Activated naive CD8-positive, alpha-beta T cell treated with anti-CD3 and anti-CD28 coated beads, Interleukin-2, amount 10 ng/mL, durations not matched to agents 7 days and 5 days (primary cell): ENCODE results near the gene FKBP8. TPM values are rescaled to one million over a fixed set of nuclear protein-coding genes. Genes with fewer than 3 reads are reported as not detected.
A peak's percentile ranks its signal among the peaks of the same experiment; 100 is the strongest.
"Not testable (repeated sequence)": the region's sequence is repeated elsewhere in the genome, so short reads cannot be mapped to it uniquely, and the experiment has no call there.

Experiments
- ATAC-seq: fragments of 150-1000 bp; cut with Tn5 transposase; one replicate; pipeline ENCODE4 v1.10.0; 2021; ENCODE audit warnings: low read depth, moderate library complexity
- POLR2A ChIA-PET: fragments of 350-600 bp; sonication (Branson Sonifier 250); formaldehyde crosslinking; loops from one replicate; lab custom pipeline; 2021; ENCODE audit warnings: antibody characterized with exemption; lab: Charles Lee
- DNase-seq: peaks from one replicate; pipeline ENCODE4 v3.0.0; 2021
- H3K27ac Mint-ChIP-seq: one replicate; pipeline ENCODE4 v1.8.0; 2022; ENCODE audit warnings: mild to moderate bottlenecking, mixed read lengths
- H3K27me3 Mint-ChIP-seq: one replicate; pipeline ENCODE4 v1.8.0; 2022; ENCODE audit warnings: mild to moderate bottlenecking, moderate library complexity, mixed read lengths
- H3K36me3 Mint-ChIP-seq: one replicate; pipeline ENCODE4 v1.8.0; 2021; ENCODE audit warnings: mild to moderate bottlenecking, mixed read lengths
- H3K4me1 Mint-ChIP-seq: one replicate; pipeline ENCODE4 v1.8.0; 2021; ENCODE audit warnings: mixed read lengths
- H3K4me3 Mint-ChIP-seq: one replicate; pipeline ENCODE4 v1.8.0; 2022; ENCODE audit warnings: mild to moderate bottlenecking, moderate library complexity, mixed read lengths
- H3K9me3 Mint-ChIP-seq: one replicate; pipeline ENCODE4 v1.8.0; 2021; ENCODE audit warnings: mixed read lengths
- total RNA-seq, 2 experiments: library from RNA; stranded (reverse); gene quantifications; one replicate each; pipeline ENCODE4 v1.2.3, GENCODE V29; 2021

The FKBP8 gene
- total RNA-seq, result 100 to 1,000 TPM; 261 to 275 TPM

DNA sequence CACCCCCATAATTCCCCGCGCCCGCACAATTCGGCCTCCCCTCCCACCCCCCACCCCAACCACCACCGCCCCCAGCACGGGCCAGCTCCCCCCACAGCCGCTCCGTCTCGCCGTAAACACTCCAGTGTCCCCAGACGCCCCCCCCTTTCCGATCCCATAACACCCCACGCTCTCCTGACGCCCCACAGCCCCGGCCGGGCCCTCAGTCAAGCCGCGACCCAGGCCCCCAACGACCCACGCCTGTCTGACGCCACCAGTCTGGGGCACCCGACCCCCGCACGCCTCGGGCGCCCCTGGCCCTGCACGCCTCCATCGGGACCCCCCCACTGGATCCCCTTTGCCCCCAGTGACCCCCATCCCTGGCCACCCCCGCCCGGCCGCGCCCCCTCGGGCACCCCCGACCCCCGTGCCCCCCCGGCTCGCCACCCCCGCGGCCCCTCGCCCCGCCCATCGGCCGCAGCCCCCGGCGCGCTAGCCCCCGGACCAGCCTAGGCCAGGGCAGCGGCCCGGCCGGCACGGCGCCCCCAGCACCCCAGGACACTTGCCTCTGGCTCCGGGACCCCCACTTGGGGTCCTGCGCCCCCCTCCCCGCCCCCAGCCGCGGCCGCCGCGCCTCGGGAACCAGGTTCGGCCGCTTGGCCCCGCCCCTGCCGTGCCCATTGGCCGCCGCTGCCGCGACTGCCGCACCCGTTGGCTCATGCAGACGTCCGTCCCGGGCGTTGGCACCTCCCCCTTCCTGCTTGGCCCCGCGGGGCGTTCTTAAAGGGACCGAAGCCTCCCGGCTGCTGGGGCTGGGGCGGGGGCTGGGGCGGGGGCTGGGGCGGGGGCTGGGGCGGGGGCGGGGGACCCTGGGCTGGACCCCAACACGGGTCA, at the start of gene FKBP8:
TSS of gene FKBP8 (minus strand) at position 633 of the 873 bp plus-strand sequence. CDS start 1,603 bp downstream, outside the sequence.
- no peaks in the 10 kb centered on the region for H3K9me3 Mint-ChIP-seq
- H3K4me3 Mint-ChIP-seq, result peak within 1 kb of the TSS; percentile 95
- peaks cover 10% of the 10 kb centered on the region for H3K4me1 Mint-ChIP-seq
- DNase-seq (peak; percentile 96), ATAC-seq (peak; percentile 92)
- H3K27ac Mint-ChIP-seq, result peak within 1 kb of the TSS; percentile 99
- H3K27me3 Mint-ChIP-seq, result no peaks in the 10 kb centered on the region
- H3K36me3 Mint-ChIP-seq, result peaks cover 5% of the 10 kb centered on the region
- POLR2A ChIA-PET, result interaction anchor here (0.7 to 2.8 kb wide), 13 partner anchors 8 to 304 kb away, joined by 3 to 64 read pairs (median 4); partner anchors contain the start of genes ELL, KXD1, REX1BD and UBA52

DNA sequence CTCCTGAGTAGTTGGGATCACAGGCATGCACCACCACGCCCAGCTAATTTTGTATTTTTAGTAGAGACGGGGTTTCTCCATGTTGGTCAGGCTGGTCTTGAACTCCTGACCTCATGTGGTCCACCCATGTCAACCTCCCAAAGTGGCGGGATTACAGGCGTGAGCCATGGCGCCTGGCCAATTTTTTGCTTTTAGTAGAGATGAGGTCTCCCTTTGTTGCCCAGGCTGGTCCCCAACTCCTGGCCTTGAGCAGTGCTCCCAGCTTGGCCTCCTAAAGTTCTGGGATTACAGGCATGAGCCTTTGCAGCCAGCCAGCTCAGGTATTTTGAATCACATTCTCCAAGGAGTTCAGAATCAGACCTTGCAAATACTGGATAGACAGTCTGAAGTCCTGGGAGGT, 49.4 kb upstream of the FKBP8 start:
- H3K9me3 Mint-ChIP-seq, POLR2A ChIA-PET, H3K27me3 Mint-ChIP-seq, ATAC-seq, H3K27ac Mint-ChIP-seq, DNase-seq, H3K4me3 Mint-ChIP-seq, H3K36me3 Mint-ChIP-seq: not testable (repeated sequence)
- peaks cover 18% of the 10 kb centered on the region for H3K4me1 Mint-ChIP-seq

DNA sequence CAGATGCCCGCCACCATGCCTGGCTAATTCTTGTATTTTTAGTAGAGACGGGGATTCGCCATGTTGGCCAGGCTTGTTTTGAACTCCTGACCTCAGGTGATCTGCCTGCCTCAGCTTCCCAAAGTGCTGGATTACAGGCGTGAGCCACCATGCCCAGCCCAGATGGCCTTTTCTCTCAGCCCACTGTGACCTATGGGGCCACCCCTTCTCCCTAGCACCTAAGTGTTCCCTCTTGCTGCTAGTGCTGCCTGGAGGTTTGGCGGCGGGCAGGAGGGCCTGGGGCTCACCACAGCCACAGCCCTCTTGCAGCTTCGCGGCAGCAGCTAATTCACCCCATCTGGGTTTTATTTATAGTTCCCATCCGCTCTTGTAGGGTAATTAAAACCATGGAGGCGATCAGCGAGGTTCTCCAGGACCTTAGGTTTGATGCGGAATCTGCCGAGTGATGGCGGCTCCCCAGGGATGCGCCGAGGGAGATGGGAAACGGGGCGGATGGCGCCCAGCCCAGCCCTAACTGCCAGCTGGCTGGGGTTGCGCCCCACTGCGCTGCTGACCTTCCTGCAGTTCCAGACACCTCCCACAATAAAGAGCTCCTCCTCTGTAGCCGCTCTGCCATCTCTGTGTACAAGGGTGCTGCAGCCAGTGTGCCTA, 48.5 kb upstream of the FKBP8 start:
- POLR2A ChIA-PET, result no interaction called here

GRCh38 chr19:18590273-18591272, 47.2 kb upstream of the FKBP8 start:
- DNase-seq (no peak), ATAC-seq (no peak)
- Mint-ChIP-seq H3K4me3 (peak overlapping the region; percentile 93), H3K4me1 (peaks cover 27% of the 10 kb centered on the region), H3K27ac (peak overlapping the region; percentile 97), H3K27me3 (peaks cover 5% of the 10 kb centered on the region), H3K9me3 (no peaks in the 10 kb centered on the region), H3K36me3 (peaks cover 5% of the 10 kb centered on the region)
- POLR2A ChIA-PET, result interaction anchor here (3.2 to 3.4 kb wide), 2 partner anchors 32 to 241 kb away, joined by 16 to 32 read pairs; partner anchors contain the start of genes KXD1 and UPF1

More for the DNA sequence above, 48.5 kb upstream of the FKBP8 start:
- no peak for ATAC-seq
- Mint-ChIP-seq H3K36me3 (peaks cover 5% of the 10 kb centered on the region), H3K4me1 (peaks cover 21% of the 10 kb centered on the region), H3K9me3 (no peaks in the 10 kb centered on the region), H3K27me3 (peaks cover 9% of the 10 kb centered on the region), H3K27ac (no peak overlapping the region), H3K4me3 (no peak overlapping the region)
- DNase-seq, result no peak

- ATAC-seq (peak; percentile 67), DNase-seq (peak; percentile 86)
- peak overlapping the region; percentile 97 for H3K27ac Mint-ChIP-seq
- H3K27me3 Mint-ChIP-seq, result peaks cover 2% of the 10 kb centered on the region
- H3K36me3 Mint-ChIP-seq, result peaks cover 5% of the 10 kb centered on the region
- POLR2A ChIA-PET, result interaction anchor here (0.6 to 5.5 kb wide), 18 partner anchors 14 to 267 kb away, joined by 3 to 80 read pairs (median 5); partner anchors contain the start of genes ELL, FKBP8, KXD1 and SSBP4
- H3K4me3 Mint-ChIP-seq, result peak overlapping the region; percentile 93
- H3K9me3 Mint-ChIP-seq, result no peaks in the 10 kb centered on the region
- peaks cover 31% of the 10 kb centered on the region for H3K4me1 Mint-ChIP-seq
Measured at GRCh38 chr19:18589380-18590272, 46.3 kb upstream of the FKBP8 start.

GRCh38 chr19:18588611-18589379, 45.4 kb upstream of the FKBP8 start, which contains the start of gene REX1BD:
Gene REX1BD, plus strand, starts transcription at chr19:18588798. Its CDS starts 4 bp downstream, at chr19:18588802.
- DNase-seq (peak; percentile 90), ATAC-seq (peak; percentile 79)
- Mint-ChIP-seq H3K36me3 (peaks cover 5% of the 10 kb centered on the region), H3K27ac (peak within 1 kb of the TSS; percentile 97), H3K9me3 (no peaks in the 10 kb centered on the region), H3K27me3 (peaks cover 4% of the 10 kb centered on the region), H3K4me3 (peak within 1 kb of the TSS; percentile 93), H3K4me1 (peaks cover 33% of the 10 kb centered on the region)
- POLR2A ChIA-PET, result interaction anchor here (0.6 to 5.5 kb wide), 22 partner anchors 13 to 930 kb away, joined by 3 to 80 read pairs (median 5); partner anchors contain the start of genes COMP, ELL, FKBP8 and KXD1

DNA sequence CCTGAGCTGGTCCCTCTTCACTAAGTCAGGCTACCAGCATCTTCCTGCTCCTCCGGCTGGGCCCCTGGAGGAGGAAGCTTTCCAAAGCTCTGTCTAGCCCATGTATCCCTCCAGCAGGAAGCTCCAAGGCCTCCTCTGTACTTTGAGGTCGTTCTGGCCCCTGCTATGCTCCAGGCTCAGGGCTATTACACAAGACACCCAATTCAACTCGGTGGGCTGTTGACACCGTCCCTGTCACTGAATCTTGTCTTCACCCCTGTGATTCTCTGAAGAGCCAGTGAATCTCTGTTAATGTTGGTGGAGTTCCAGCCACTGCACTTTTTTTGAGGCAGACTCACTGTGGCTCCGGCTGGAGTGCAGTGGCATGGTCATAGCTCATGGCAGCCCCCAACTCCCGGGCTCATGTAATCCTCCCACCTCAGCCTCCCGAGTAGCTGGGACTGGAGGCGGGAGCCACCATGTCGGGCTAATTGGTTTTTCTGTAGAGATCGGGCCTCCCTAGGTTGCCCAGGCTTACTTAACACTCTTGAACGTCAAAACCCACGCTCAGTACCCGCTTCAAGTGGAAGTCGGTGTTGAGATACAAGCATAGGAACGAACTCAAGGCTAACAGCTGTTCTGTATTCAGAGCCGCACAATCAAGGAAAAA, 44.7 kb upstream of the FKBP8 start:
- Mint-ChIP-seq H3K4me1 (peaks cover 31% of the 10 kb centered on the region), H3K36me3 (peaks cover 5% of the 10 kb centered on the region), H3K4me3 (peak overlapping the region; percentile 93), H3K27ac (peak overlapping the region; percentile 97), H3K9me3 (no peaks in the 10 kb centered on the region), H3K27me3 (peaks cover 4% of the 10 kb centered on the region)
- POLR2A ChIA-PET, result interaction anchor here (0.6 to 5.5 kb wide), 16 partner anchors 12 to 931 kb away, joined by 3 to 80 read pairs (median 5); partner anchors contain the start of genes ELL, FKBP8, KXD1 and UBA52
- ATAC-seq (peak; percentile 11), DNase-seq (no peak)

GRCh38 chr19:18587561-18587960, 44.2 kb upstream of the FKBP8 start:
- no peak for DNase-seq
- POLR2A ChIA-PET, result interaction anchor here (0.6 to 5.5 kb wide), 10 partner anchors 10 to 501 kb away, joined by 3 to 80 read pairs (median 10); partner anchors contain the start of genes ELL, FKBP8, IL12RB1 and KXD1
- Mint-ChIP-seq H3K4me3 (peak overlapping the region; percentile 93), H3K27ac (peak overlapping the region; percentile 97), H3K9me3 (no peaks in the 10 kb centered on the region), H3K27me3 (peaks cover 4% of the 10 kb centered on the region), H3K4me1 (peaks cover 31% of the 10 kb centered on the region), H3K36me3 (peaks cover 5% of the 10 kb centered on the region)
- ATAC-seq, result no peak

- DNase-seq, result no peak
- Mint-ChIP-seq H3K4me1 (peaks cover 31% of the 10 kb centered on the region), H3K4me3 (peak overlapping the region; percentile 25), H3K36me3 (peaks cover 5% of the 10 kb centered on the region), H3K9me3 (no peaks in the 10 kb centered on the region), H3K27me3 (peaks cover 4% of the 10 kb centered on the region), H3K27ac (peak overlapping the region; percentile 42)
- POLR2A ChIA-PET, result interaction anchor here (0.8 to 5.5 kb wide), 5 partner anchors 10 to 65 kb away, joined by 3 to 80 read pairs (median 3); partner anchors contain the start of genes ELL and UBA52
- no peak for ATAC-seq
Measured at GRCh38 chr19:18586306-18586705, 42.9 kb upstream of the FKBP8 start.

- Mint-ChIP-seq H3K4me1 (peaks cover 7% of the 10 kb centered on the region), H3K27ac (no peak overlapping the region), H3K4me3 (no peak overlapping the region), H3K9me3 (no peaks in the 10 kb centered on the region), H3K27me3 (peaks cover 4% of the 10 kb centered on the region), H3K36me3 (peaks cover under 1% of the 10 kb centered on the region)
- ATAC-seq (no peak), DNase-seq (no peak)
- POLR2A ChIA-PET, result interaction anchor here (2.8 kb wide), 1 partner anchor 9 kb away, joined by 16 read pairs; the partner anchor contains the start of gene UBA52
Measured at GRCh38 chr19:18580311-18580710, 36.9 kb upstream of the FKBP8 start.
